Osteocyte (in vitro differentiated cells): ENCODE data around the gene NR5A2. TPM values are rescaled to one million over a fixed set of nuclear protein-coding genes. Genes with fewer than 3 reads are reported as not detected.
A peak's percentile ranks its signal among the peaks of the same experiment; 100 is the strongest.

ENCODE experiments used
- DNase-seq: peaks from one replicate; pipeline ENCODE4 v3.0.0; 2021; ENCODE audit warnings: mixed read lengths; ENCODE audit not compliant: unreplicated experiment; ENCODE audit errors: extremely low spot score
- H3K27ac Mint-ChIP-seq: one replicate; pipeline ENCODE4 v1.8.0; 2021; ENCODE audit warnings: mild to moderate bottlenecking, mixed read lengths; ENCODE audit not compliant: unreplicated experiment
- H3K27me3 Mint-ChIP-seq: one replicate; pipeline ENCODE4 v1.8.0; 2021; ENCODE audit warnings: mixed read lengths; ENCODE audit not compliant: unreplicated experiment
- H3K36me3 Mint-ChIP-seq: one replicate; pipeline ENCODE4 v1.8.0; 2021; ENCODE audit warnings: mixed read lengths; ENCODE audit not compliant: unreplicated experiment
- H3K4me1 Mint-ChIP-seq: one replicate; pipeline ENCODE4 v1.8.0; 2021; ENCODE audit warnings: mixed read lengths; ENCODE audit not compliant: unreplicated experiment
- H3K4me3 Mint-ChIP-seq: one replicate; pipeline ENCODE4 v1.8.0; 2021; ENCODE audit warnings: mild to moderate bottlenecking, moderate library complexity, mixed read lengths; ENCODE audit not compliant: unreplicated experiment
- H3K9me3 Mint-ChIP-seq: one replicate; pipeline ENCODE4 v1.8.0; 2021; ENCODE audit warnings: mixed read lengths; ENCODE audit not compliant: unreplicated experiment
- CTCF ChIP-seq: fragments of 200-600 bp; sonication (generic); IDR thresholded peaks from 2 replicates; pipeline ENCODE4 v1.5.0; 2021; ENCODE audit warnings: antibody characterized with exemption, mild to moderate bottlenecking, moderate library complexity
- total RNA-seq: library from RNA; stranded (reverse); gene quantifications from 2 replicates; pipeline ENCODE4 v1.2.1, GENCODE V29; 2021

NR5A2 gene
- total RNA-seq, 1 donor from 2014 or later: not detected

- H3K36me3 Mint-ChIP-seq: no peaks in the 10 kb centered on the region
- peaks cover 45% of the 10 kb centered on the region for H3K27me3 Mint-ChIP-seq
- H3K4me1 Mint-ChIP-seq: peaks cover 24% of the 10 kb centered on the region
- H3K9me3 Mint-ChIP-seq: no peaks in the 10 kb centered on the region
- H3K27ac Mint-ChIP-seq: no peak overlapping the region
- DNase-seq: no peak
- peak overlapping the region; percentile 69 for H3K4me3 Mint-ChIP-seq
- no peak for TF ChIP-seq CTCF
Measured at GRCh38 chr1:200038981-200039848, 11.7 kb downstream of the NR5A2 start.

GRCh38 chr1:200039849-200040474 is 12.5 kb downstream of the NR5A2 start:
- Mint-ChIP-seq H3K4me1 (peaks cover 24% of the 10 kb centered on the region), H3K4me3 (peak overlapping the region; percentile 45), H3K9me3 (no peaks in the 10 kb centered on the region), H3K27ac (no peak overlapping the region), H3K27me3 (peaks cover 49% of the 10 kb centered on the region), H3K36me3 (no peaks in the 10 kb centered on the region)
- no peak for DNase-seq
- TF ChIP-seq CTCF: no peak

- H3K36me3 Mint-ChIP-seq: no peaks in the 10 kb centered on the region
- no peak for TF ChIP-seq CTCF
- H3K27ac Mint-ChIP-seq: no peak overlapping the region
- H3K9me3 Mint-ChIP-seq: no peaks in the 10 kb centered on the region
- H3K4me1 Mint-ChIP-seq: peaks cover 24% of the 10 kb centered on the region
- DNase-seq: no peak
- H3K27me3 Mint-ChIP-seq: peaks cover 55% of the 10 kb centered on the region
- H3K4me3 Mint-ChIP-seq: peak overlapping the region; percentile 40
Measured at GRCh38 chr1:200040481-200041138, 13.1 kb downstream of the NR5A2 start.

- Mint-ChIP-seq H3K36me3 (no peaks in the 10 kb centered on the region), H3K4me3 (no peak overlapping the region), H3K9me3 (no peaks in the 10 kb centered on the region), H3K4me1 (peaks cover 24% of the 10 kb centered on the region), H3K27me3 (peaks cover 62% of the 10 kb centered on the region), H3K27ac (no peak overlapping the region)
- no peak for DNase-seq
- TF ChIP-seq CTCF: no peak
Measured at GRCh38 chr1:200041337-200042118, 14.0 kb downstream of the NR5A2 start.
